Amygdala (tissue), 56 donors: ENCODE measurements around the gene DIS3L.
"Not testable (repeated sequence)": the region's sequence is repeated elsewhere in the genome, so short reads cannot be mapped to it uniquely, and the experiment has no call there.

Experiments used
- DNase-seq, 56 donors: peaks; one replicate each; lab custom pipeline; 2025; lab: John Stamatoyannopoulos, UW

Gene DIS3L

GRCh38 chr15:66293419-66294156 is at the start of gene DIS3L:
DIS3L (plus strand) TSS chr15:66293568; CDS start chr15:66293597, 29 bp downstream.
- peak in 41 of 56 donors; percentile 12 to 81 (median 54) for DNase-seq

- DNase-seq = not testable (repeated sequence)
These were observed 47.5 kb upstream of the DIS3L start for GRCh38 chr15:66245832-66246231.

GRCh38 chr15:66246937-66247336 is 46.4 kb upstream of the DIS3L start:
- no peak for DNase-seq

- no peak for DNase-seq
These were observed 43.7 kb upstream of the DIS3L start for GRCh38 chr15:66249605-66250174.

DNA sequence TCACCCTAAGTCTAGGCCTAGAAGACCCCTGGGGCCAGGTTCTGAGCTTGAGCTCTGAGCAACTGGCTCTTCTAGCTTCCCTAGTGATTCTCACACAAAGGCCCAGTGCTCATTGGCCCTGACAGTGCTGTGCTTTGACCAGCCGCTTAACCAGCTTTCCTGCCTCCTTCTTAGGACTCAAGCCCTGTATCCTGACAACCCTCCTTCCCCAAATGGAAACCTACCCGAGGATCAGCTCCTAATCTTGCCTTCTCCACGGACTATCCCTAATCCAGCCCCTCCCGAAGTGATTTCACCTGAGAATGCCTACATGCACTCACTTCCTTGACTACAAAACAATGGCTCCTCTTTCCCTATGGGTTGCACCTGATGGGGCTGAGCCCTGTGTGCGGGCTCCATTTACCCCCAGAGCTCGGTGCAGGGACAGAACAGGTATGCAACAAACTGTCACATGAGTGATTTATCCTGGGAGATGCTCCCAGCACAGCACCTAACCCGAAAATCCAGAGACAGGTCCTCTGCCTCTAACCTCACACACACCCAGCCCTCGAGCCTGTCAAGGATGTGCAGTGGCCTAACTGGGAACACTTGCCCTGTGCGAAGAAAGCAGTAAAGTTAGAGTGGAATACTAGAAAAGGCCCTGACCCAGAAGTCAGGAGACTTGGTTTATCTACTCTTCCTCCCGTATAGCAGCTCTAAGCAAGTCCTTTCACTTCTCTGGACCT is 42.1 kb upstream of the DIS3L start:
- no peak for DNase-seq

DNA sequence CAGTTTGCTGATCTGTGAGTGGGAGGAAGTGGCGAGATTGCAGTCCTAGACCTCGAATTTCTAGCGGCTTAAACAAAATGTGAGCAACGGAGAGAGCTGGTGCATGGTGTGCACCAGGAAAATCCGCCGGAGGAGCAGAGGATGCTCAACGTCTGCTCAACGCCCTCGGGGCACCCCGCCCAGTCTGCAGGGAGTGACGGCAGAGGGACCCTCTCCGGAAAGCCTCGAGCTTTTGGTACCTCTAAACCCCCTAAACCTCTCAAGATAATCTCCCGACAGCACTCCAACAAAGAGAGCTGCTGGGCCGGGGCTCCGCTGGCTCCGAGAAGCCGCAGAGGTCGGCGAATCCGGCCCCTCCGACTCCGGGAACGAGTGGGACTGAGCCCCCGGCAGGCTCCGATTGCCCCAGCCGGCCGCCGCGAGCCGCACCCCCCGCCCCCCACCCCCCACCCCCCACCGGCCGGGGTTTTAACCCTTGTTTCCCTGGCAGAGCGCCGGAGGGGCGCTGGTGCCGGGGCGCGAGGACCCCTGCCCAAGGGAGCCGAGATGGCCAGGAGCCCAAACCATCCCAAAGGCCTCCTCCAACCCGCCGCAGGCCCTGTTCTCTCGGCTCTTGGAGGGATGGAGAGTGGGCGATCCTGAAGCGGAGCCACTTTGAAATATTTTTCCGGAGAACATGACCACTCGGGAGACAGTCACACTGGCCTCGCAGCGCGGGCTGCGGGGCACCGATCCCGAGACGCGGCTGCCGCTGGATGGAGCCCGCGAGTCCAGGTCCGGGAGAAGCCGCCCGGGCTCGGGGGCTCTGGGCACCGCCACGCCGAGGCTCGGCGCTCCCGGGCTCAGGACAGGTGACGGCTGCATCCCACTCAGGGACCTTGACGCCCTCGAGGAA is 41.3 kb upstream of the DIS3L start:
- DNase-seq = peak in 25 of 56 donors; percentile 5 to 64 (median 29)

- peak in 2 of 56 donors; percentile 3 to 43 for DNase-seq
These were observed 40.5 kb upstream of the DIS3L start for GRCh38 chr15:66252685-66253417.

DNA sequence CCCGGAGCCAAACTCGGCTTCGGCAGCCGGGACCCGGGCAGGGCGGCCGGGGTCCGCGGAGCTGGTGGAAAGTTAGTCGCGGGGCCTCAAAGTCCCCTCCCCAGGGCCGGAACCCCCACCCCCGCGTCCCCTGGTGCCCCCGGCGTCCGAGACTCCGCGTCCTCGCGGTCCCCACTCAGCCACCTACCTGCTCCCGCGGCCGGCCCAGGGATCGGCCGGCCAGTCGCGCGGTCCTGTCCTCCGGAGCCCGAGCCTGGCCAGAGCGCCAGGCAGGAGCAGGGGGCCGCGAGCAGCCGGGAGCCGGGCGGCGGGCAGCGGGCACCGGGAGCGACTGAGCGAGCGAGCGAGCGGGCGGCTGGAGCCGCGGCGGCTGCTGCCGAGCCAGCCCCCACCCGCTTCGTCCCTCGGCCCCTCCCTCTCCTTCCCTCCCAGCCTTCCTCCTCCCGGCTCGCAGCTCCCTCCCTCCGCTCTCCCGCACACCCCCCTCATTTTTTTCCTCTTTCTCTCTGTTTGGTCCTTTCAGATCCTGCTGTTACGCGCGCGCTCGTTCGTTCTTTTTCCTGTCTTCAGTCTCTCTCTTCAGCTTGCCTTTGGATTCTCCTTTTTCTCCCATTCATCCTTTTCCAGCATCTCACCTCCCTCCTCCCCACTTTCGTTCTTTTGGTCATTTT is 39.8 kb upstream of the DIS3L start, which contains the start of gene MEGF11:
MEGF11 (minus strand) TSS at position 333 of the 671 bp plus-strand sequence. CDS start 125,347 bp downstream, outside the sequence.
- peak in 29 of 56 donors; percentile 6 to 58 (median 24) for DNase-seq

- DNase-seq = no peak
These were observed 39.0 kb upstream of the DIS3L start for GRCh38 chr15:66254089-66254950.

GRCh38 chr15:66254951-66255676 is 38.3 kb upstream of the DIS3L start:
- no peak for DNase-seq

DNA sequence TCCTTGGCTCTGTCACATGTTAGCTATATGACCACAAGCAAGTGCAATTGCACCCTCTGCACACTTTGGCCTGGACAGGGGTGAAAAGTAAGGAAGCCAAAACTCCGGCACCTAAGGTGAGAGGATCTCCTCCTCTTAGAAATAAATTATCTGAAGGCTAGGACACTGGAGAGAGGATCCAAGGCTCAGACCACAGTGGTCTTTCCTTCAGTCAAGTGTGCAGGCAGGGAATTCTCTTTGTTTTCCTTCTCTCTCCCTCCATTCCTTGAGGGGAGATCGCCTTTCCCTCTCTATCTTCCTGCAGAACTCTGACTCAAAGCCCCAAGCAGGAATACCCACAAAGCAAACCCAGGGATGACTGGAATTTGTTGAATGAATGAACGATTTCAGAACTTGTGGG is 36.7 kb upstream of the DIS3L start:
- DNase-seq = no peak

DNA sequence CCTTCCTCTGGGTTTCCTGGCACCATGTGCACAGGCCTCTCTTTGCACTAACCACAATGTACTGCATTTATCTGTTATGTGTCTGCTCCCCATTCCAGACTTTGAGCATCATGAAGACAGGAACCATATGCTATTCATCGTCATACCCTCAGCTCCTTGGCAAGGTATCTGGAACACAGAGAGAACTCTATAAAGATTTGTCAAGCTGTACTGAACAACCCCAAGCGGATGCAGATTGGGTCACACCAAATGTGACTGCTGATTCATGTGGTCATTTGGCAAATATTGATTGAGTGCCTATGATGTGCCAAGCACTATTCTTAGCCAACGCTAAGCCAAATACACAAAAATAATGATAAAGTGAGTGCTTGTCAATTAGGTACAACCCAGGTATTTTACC is 32.3 kb upstream of the DIS3L start:
- DNase-seq = no peak

DNA sequence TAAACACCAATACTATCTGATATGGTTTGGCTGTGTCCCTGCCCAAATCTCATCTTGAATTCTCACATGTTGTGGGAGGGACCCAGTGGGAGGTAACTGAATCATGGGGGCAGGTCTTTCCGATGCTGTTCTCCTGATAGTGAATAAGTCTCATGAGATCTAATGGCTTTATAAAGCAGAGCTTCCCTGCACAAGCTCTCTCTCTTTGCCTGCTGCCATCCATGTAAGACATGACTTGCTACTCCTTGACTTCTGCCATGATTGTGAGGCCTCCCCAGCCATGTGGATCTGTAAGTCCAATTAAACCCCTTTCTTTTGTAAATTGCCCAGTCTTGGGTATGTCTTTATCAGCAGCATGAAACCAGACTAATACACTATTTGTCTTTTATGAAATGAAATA is 30.5 kb upstream of the DIS3L start:
- DNase-seq = not testable (repeated sequence)

DNA sequence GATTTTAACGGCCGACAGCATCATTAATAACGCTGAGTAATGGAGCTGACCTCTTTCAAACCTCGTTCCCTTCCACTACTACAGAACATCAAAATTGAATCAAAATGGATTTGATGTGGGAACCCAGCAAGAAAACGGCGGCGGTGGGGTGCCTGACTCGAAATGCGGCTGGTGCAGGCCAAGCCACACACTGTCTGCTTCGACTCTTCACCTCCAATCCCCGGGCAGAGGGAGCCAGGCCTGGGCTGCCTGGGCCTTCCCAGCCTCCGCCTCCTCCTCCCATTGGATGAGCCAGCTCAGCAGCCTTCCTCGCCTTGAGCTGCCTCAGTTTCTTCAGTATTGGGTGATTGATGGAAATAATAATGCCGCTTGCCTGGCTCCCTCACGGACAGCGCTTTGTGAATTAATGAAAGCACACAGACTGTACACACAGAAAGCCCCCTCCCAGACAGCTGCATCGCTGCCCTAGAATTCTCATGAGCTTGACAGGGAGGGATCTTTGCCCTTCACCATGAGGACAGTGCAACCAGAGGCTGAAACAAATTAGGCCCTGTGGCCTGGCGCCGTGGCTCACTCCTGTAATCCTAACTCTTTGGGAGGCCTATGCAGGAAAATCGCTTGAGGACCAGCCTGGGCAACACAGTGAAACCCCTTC is 28.4 kb upstream of the DIS3L start:
- no peak for DNase-seq

- DNase-seq = peak in 14 of 56 donors; percentile 7 to 62 (median 22)
These were observed 23.9 kb upstream of the DIS3L start for GRCh38 chr15:66269326-66270090.

- no peak for DNase-seq
These were observed 22.4 kb upstream of the DIS3L start for GRCh38 chr15:66270932-66271331.
